Endothelial cell of umbilical vein (primary cell): ENCODE data around the gene PPM1J. TPM values are rescaled to one million over a fixed set of nuclear protein-coding genes. Genes with fewer than 3 reads are reported as not detected.

Experiments used
- BruUV-seq: library from RNA; stranded (reverse); fragments of 400-500 nt; replicated peaks from 2 replicates; lab custom pipeline; 2021; lab: Mats Ljungman, UMichigan
- CTCF ChIA-PET: fragments of 300-600, 350-600 bp; sonication (Branson Sonifier 250); formaldehyde crosslinking; loops from one replicate; lab custom pipeline; 2021; ENCODE audit warnings: antibody characterized with exemption, inconsistent platforms; lab: Charles Lee
- POLR2A ChIA-PET: fragments of 300-600, 350-600 bp; sonication (Branson Sonifier 250); formaldehyde crosslinking; loops from one replicate; lab custom pipeline; 2021; ENCODE audit warnings: antibody characterized with exemption, inconsistent platforms; lab: Charles Lee
- DNase-seq: peaks from one replicate; pipeline ENCODE4 v3.0.0-alpha.2; 2011; ENCODE audit warnings: low read depth, low spot score
- FAIRE-seq: peaks from 2 replicates; lab custom pipeline; 2011; peaks lifted over from hg19 to GRCh38; lab: Jason Lieb, UNC
- H2AFZ ChIP-seq: 2 replicates; pipeline ENCODE4 v1.6.0; 2012; ENCODE audit warnings: low read depth, low read length, control low read depth, inconsistent platforms
- H3K27ac ChIP-seq: 2 replicates; pipeline ENCODE4 v1.5.1; 2011; ENCODE audit warnings: low read depth, mild to moderate bottlenecking, control low read depth, low read length, moderate library complexity; ENCODE audit not compliant: insufficient read depth
- H3K27me3 ChIP-seq, 2 experiments: 2 replicates each; pipeline versions ENCODE4 v1.6.0 to v1.6.1; 2011; ENCODE audit warnings: low read length in 2 of 2, mixed read lengths in 1 of 2; ENCODE audit not compliant: control insufficient read depth in 2 of 2, insufficient read depth in 2 of 2
- H3K36me3 ChIP-seq, 2 experiments: 2 replicates in 1 of 2; 3 replicates in 1 of 2; pipeline ENCODE4 v1.5.1; 2011; ENCODE audit warnings: low read length in 2 of 2, mild to moderate bottlenecking in 1 of 2, moderate library complexity in 1 of 2; ENCODE audit not compliant: control insufficient read depth in 2 of 2, insufficient read depth in 2 of 2; ENCODE audit errors: extremely low read depth in 1 of 2
- H3K4me1 ChIP-seq: 3 replicates; pipeline ENCODE4 v1.5.1; 2011; ENCODE audit warnings: mild to moderate bottlenecking, low read length; ENCODE audit not compliant: control insufficient read depth, insufficient read depth; ENCODE audit errors: extremely low read depth
- H3K4me2 ChIP-seq: 2 replicates; pipeline ENCODE4 v1.6.1; 2011; ENCODE audit warnings: low read length, control low read depth, mixed read lengths; ENCODE audit not compliant: insufficient read depth
- H3K4me3 ChIP-seq, 3 experiments: fragments of 200-600 bp in 1 of 3; sonication (generic), shearing (Covaris generic) in 1 of 3; replicated peaks in 1 of 3; 2 replicates each; pipeline ENCODE4 v1.5.1; 2011 to 2016; ENCODE audit warnings: control low read depth in 3 of 3, low read length in 3 of 3, mild to moderate bottlenecking in 2 of 3, inconsistent platforms in 1 of 3, low read depth in 1 of 3, moderate library complexity in 1 of 3; ENCODE audit not compliant: insufficient read depth in 1 of 3
- H3K79me2 ChIP-seq: 2 replicates; pipeline ENCODE4 v1.6.0; 2012; ENCODE audit warnings: low read length, inconsistent platforms; ENCODE audit not compliant: control insufficient read depth, insufficient read depth
- H3K9ac ChIP-seq: replicated peaks from 2 replicates; pipeline ENCODE3; 2011; ENCODE audit warnings: low read length, control low read depth; ENCODE audit not compliant: insufficient read depth; ENCODE audit errors: extremely low read depth
- H3K9me1 ChIP-seq: replicated peaks from 3 replicates; pipeline ENCODE4 v1.6.0; 2011; ENCODE audit warnings: mild to moderate bottlenecking, low read length; ENCODE audit not compliant: control insufficient read depth, insufficient read depth; ENCODE audit errors: extremely low read depth
- H3K9me3 ChIP-seq: replicated peaks from 2 replicates; pipeline ENCODE4 v1.5.1; 2012; ENCODE audit warnings: low read length, inconsistent platforms; ENCODE audit not compliant: control insufficient read depth, insufficient read depth
- H4K20me1 ChIP-seq: replicated peaks from 2 replicates; pipeline ENCODE3; 2011; ENCODE audit warnings: mild to moderate bottlenecking, low read length; ENCODE audit not compliant: control insufficient read depth, insufficient read depth; ENCODE audit errors: extremely low read depth
- CTCF ChIP-seq, 2 donors: IDR thresholded peaks; 1 replicate in 1 of 2; 2 replicates in 1 of 2; pipeline ENCODE4 v1.5.1; 2011; ENCODE audit warnings: low read length in 2 of 2, mild to moderate bottlenecking in 2 of 2, moderate library complexity in 2 of 2, control low read depth in 1 of 2, inconsistent platforms in 1 of 2, low read depth in 1 of 2; ENCODE audit not compliant: insufficient read depth in 1 of 2; ENCODE audit errors: extremely low read depth in 1 of 2
- EZH2 ChIP-seq: IDR thresholded peaks from 2 replicates; pipeline ENCODE4 v1.6.1; 2012; ENCODE audit warnings: borderline replicate concordance, low read depth, mild to moderate bottlenecking, moderate library complexity, low read length, inconsistent platforms; ENCODE audit not compliant: severe bottlenecking
- FOS ChIP-seq: IDR thresholded peaks from 2 replicates; pipeline ENCODE4 v1.6.1; 2011; ENCODE audit warnings: mild to moderate bottlenecking, low read length, moderate library complexity, borderline replicate concordance; ENCODE audit not compliant: insufficient read depth
- GATA2 ChIP-seq: IDR thresholded peaks from 2 replicates; pipeline ENCODE4 v1.7.0; 2011; ENCODE audit warnings: low read depth, mild to moderate bottlenecking, moderate library complexity, mixed read lengths, low read length; ENCODE audit not compliant: insufficient read length, insufficient read depth
- JUN ChIP-seq: IDR thresholded peaks from 2 replicates; pipeline ENCODE4 v1.6.1; 2011; ENCODE audit warnings: borderline replicate concordance, low read depth; ENCODE audit not compliant: insufficient read length, insufficient read depth
- MAX ChIP-seq: IDR thresholded peaks from 2 replicates; pipeline ENCODE4 v1.6.1; 2011; ENCODE audit not compliant: insufficient read depth, insufficient read length
- MYC ChIP-seq: IDR thresholded peaks from one replicate; pipeline ENCODE4 v1.6.1; 2011; ENCODE audit warnings: mild to moderate bottlenecking, low read depth, low read length
- POLR2A ChIP-seq: IDR thresholded peaks from 2 replicates; pipeline ENCODE4 v1.6.1; 2012; ENCODE audit warnings: low read depth, mild to moderate bottlenecking, control low read depth, low read length
- POLR2AphosphoS5 ChIP-seq: IDR thresholded peaks from 2 replicates; pipeline ENCODE4 v1.6.1; 2012; ENCODE audit warnings: low read depth, mild to moderate bottlenecking, control low read depth, low read length, moderate library complexity; ENCODE audit not compliant: insufficient read depth
- dilution Hi-C: fragments of 300-500 bp; cut with MboI; formaldehyde crosslinking; loops from one replicate; pipeline ENCODE4 v1.15.0; 2019; ENCODE audit warnings: low sequenced_read_pairs; ENCODE audit not compliant: extremely low pct_ligation_motif_present
- intact Hi-C: fragments of 100-400 bp; cut with micrococcal nuclease; formaldehyde crosslinking; loops from one replicate; pipeline ENCODE4 v1.10.0; 2022
- polyA plus RNA-seq, 4 experiments: library from polyadenylated mRNA; depleted of rRNA in 3 of 4; stranded (reverse) in 3 of 4; unstranded in 1 of 4; fragments of >200 nt; gene quantifications; 2 replicates each; pipeline versions ENCODE4 v1.2.1 to v1.2.3, GENCODE V29; 2011 to 2012; ENCODE audit warnings: missing spikeins in 1 of 4
- total RNA-seq: library from RNA; stranded (reverse); gene quantifications from 2 replicates; pipeline ENCODE4 v1.2.3, GENCODE V29; 2021

The PPM1J gene
- total and polyA plus RNA-seq, 2 donors (not counting 3 experiments of a cell fraction or from before 2014, with no cell fraction given): 1.7 to 3.1 TPM

GRCh38 chr1:112711670-112712069 lies 3.5 kb downstream of the PPM1J start:
- no TSS peak for BruUV-seq
- FAIRE-seq (no peak), DNase-seq (no peak)
- Histone ChIP-seq H3K9me1 (no peaks in the 10 kb centered on the region), H3K4me3 (no peak overlapping the region), H3K9me3 (no peaks in the 10 kb centered on the region), H2AFZ (no peak overlapping the region), H3K4me2 (no peak overlapping the region), H3K36me3 (no peaks in the 10 kb centered on the region), H3K27ac (no peak overlapping the region), H4K20me1 (no peaks in the 10 kb centered on the region), H3K27me3 (no peaks in the 10 kb centered on the region), H3K79me2 (peaks cover 3% of the 10 kb centered on the region), H3K9ac (no peak overlapping the region), H3K4me1 (peaks cover 15% of the 10 kb centered on the region)
- intact Hi-C loops (loop anchor here (5.0 to 10.0 kb wide), 2 partner anchors 414 to 1193 kb away; partner anchors contain the start of genes AP4B1 and DCLRE1B), dilution Hi-C loops (no loop called here)
- TF ChIP-seq CTCF (IDR thresholded peaks at IDR 0.05; ENCODE audit: extremely low read depth in 1 of 2, insufficient read depth in 1 of 2, low read depth in 1 of 2, low read length in 2 of 2): no peak
- no peak for TF ChIP-seq EZH2
- TF ChIP-seq MYC: no peak
- no peak for TF ChIP-seq MAX
- no peak for TF ChIP-seq FOS
- no peak for TF ChIP-seq GATA2
- no peak for TF ChIP-seq POLR2A
- TF ChIP-seq POLR2AphosphoS5: no peak
- TF ChIP-seq JUN: no peak
- CTCF ChIA-PET: no interaction called here
- POLR2A ChIA-PET: interaction anchor here (0.6 kb wide), 1 partner anchor 224 kb away, joined by 5 read pairs; no protein-coding TSS in a partner anchor
